ENCODE measurements around the gene GSE1. TPM values are rescaled to one million over a fixed set of nuclear protein-coding genes. Genes with fewer than 3 reads are reported as not detected.

The GSE1 gene
- total and polyA plus RNA-seq, 2 of the 13 experiments (the other 11 are each of a cell fraction or from before 2014, with no cell fraction given): 16.1 to 31.2 TPM

- TF ChIP-seq NFIC (IDR thresholded peaks at IDR 0.05; ENCODE audit: low read length) (no peak), KDM6A (CRISPR knock-in tag; IDR thresholded peaks at IDR 0.05; ENCODE audit: low read depth) (no peak), PBX2 (CRISPR knock-in tag; IDR thresholded peaks at IDR 0.05) (no peak), ZNF619 (CRISPR knock-in tag; IDR thresholded peaks at IDR 0.05) (no peak), CTCF (CRISPR knock-in tag; IDR thresholded peaks at IDR 0.05) (0 out of 2 replicates have a peak, but pooled peaks have one; percentile 3), RAD21 (CRISPR knock-in tag; IDR thresholded peaks at IDR 0.05) (no peak), NFAT5 (CRISPR knock-in tag; IDR thresholded peaks at IDR 0.05) (no peak), MBNL3 (CRISPR knock-in tag; conservative IDR thresholded peaks at IDR 0.05) (no peak), FOXJ3 (CRISPR knock-in tag; IDR thresholded peaks at IDR 0.05; ENCODE audit: borderline replicate concordance) (no peak), NRL (CRISPR knock-in tag; IDR thresholded peaks at IDR 0.05; ENCODE audit: borderline replicate concordance) (no peak), NCOR1 (IDR thresholded peaks at IDR 0.05; ENCODE audit: borderline replicate concordance, low read length) (no peak), MED1 (CRISPR knock-in tag; IDR thresholded peaks at IDR 0.05) (no peak), SMAD3 (CRISPR knock-in tag; IDR thresholded peaks at IDR 0.05) (no peak), ZKSCAN5 (CRISPR knock-in tag; IDR thresholded peaks at IDR 0.05) (no peak), POLR2AphosphoS5 (IDR thresholded peaks at IDR 0.05; ENCODE audit: low read depth, low read length) (no peak), PBX3 (CRISPR knock-in tag; IDR thresholded peaks at IDR 0.05; ENCODE audit: borderline replicate concordance) (no peak), ZNF281 (CRISPR knock-in tag; IDR thresholded peaks at IDR 0.05; ENCODE audit: borderline replicate concordance) (peak; percentile 64; the same call in 1 of the 2 replicates), ZNF234 (CRISPR knock-in tag; conservative IDR thresholded peaks at IDR 0.05) (no peak)
These were observed 649 bp downstream of the GSE1 start (continued) for GRCh38 chr16:85613604-85614337.
